Smooth muscle cell (in vitro differentiated cells): ENCODE results near the gene TTLL11. TPM values are rescaled to one million over a fixed set of nuclear protein-coding genes. Genes with fewer than 3 reads are reported as not detected.

Source experiments
- DNase-seq: peaks from one replicate; lab custom pipeline; 2025; ENCODE audit not compliant: unreplicated experiment; lab: John Stamatoyannopoulos, UW
- H2AFZ ChIP-seq: fragments of 200-600 bp; sonication (generic); 2 replicates; pipeline ENCODE4 v1.6.0; 2016; ENCODE audit warnings: antibody characterized with exemption, low read depth, mild to moderate bottlenecking
- H3F3A ChIP-seq: fragments of 200-600 bp; sonication (generic); 2 replicates; pipeline ENCODE4 v1.6.0; 2017; ENCODE audit warnings: antibody characterized with exemption, low read depth
- H3K27ac ChIP-seq: fragments of 200-600 bp; sonication (generic); 2 replicates; pipeline ENCODE4 v1.5.1; 2016; ENCODE audit warnings: low read depth, mild to moderate bottlenecking
- H3K27me3 ChIP-seq: fragments of 200-600 bp; sonication (generic); 2 replicates; pipeline ENCODE4 v1.6.1; 2016; ENCODE audit warnings: low read depth, mild to moderate bottlenecking
- H3K36me3 ChIP-seq: fragments of 200-600 bp; sonication (generic); 2 replicates; pipeline ENCODE4 v1.5.1; 2016; ENCODE audit warnings: low read depth
- H3K4me1 ChIP-seq: fragments of 200-600 bp; sonication (generic); 2 replicates; pipeline ENCODE4 v1.5.1; 2016; ENCODE audit warnings: low read depth
- H3K4me2 ChIP-seq: fragments of 200-600 bp; sonication (generic); 2 replicates; pipeline ENCODE4 v1.6.0; 2016; ENCODE audit warnings: mild to moderate bottlenecking
- H3K4me3 ChIP-seq: fragments of 200-600 bp; sonication (generic); 2 replicates; pipeline ENCODE4 v1.5.1; 2016; ENCODE audit warnings: mild to moderate bottlenecking
- H3K79me2 ChIP-seq: fragments of 200-600 bp; sonication (generic); 2 replicates; pipeline ENCODE4 v1.6.0; 2016; ENCODE audit warnings: low read depth, mild to moderate bottlenecking
- H3K9ac ChIP-seq: fragments of 200-600 bp; sonication (generic); 2 replicates; pipeline ENCODE4 v1.6.0; 2016; ENCODE audit warnings: low read depth
- H3K9me3 ChIP-seq: fragments of 200-600 bp; sonication (generic); replicated peaks from 2 replicates; pipeline ENCODE4 v1.5.1; 2016; ENCODE audit warnings: low read depth
- H4K20me1 ChIP-seq: fragments of 200-600 bp; sonication (generic); 2 replicates; pipeline ENCODE4 v1.6.0; 2016; ENCODE audit warnings: low read depth
- whole genome bisulfite sequencing: methylation state at CpG from one replicate; pipeline ENCODE4 v1.1.7; 2016; ENCODE audit warnings: low lambda C conversion rate; 5-methylcytosine and 5-hydroxymethylcytosine counted together
- polyA plus RNA-seq: library from polyadenylated mRNA; unstranded; fragments of >200 nt; fragmentation: Nextera tagmentation; extraction: Ambion mirVana; gene quantifications from 2 replicates; pipeline ENCODE4 v1.2.1, GENCODE V29; 2016
- total RNA-seq: library from RNA; depleted of rRNA; stranded (reverse); fragments of >200 nt; gene quantifications from 2 replicates; pipeline ENCODE4 v1.2.3, GENCODE V29; 2014
- TF ChIP-seq, protein P1 (sequence below): fragments of 200-600 bp; sonication (generic); IDR thresholded peaks from 2 replicates; pipeline ENCODE4 v1.5.1; 2017; ENCODE audit warnings: borderline replicate concordance, mild to moderate bottlenecking, antibody characterized with exemption; ENCODE audit not compliant: insufficient read depth, poor library complexity, severe bottlenecking

TTLL11 gene
- total and polyA plus RNA-seq, 2 experiments from 2014 or later = 2.6 to 3.7 TPM

DNA sequence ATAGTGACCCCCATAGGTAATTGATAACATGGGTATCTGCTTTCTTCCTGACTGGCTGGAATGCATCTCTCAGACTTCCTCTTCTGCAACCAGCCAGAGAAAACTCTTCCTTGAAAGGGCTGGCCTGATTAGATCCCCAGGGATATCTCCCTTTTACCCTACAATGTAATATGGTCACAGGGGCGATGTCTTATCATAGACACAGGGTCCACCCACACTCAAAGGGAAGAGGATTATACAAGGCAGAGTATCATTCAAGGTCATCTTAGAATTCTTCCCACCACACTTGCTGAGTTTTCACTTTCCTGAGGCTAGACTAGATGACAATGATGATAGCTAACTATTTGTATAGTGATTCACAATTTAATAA is 33.2 kb downstream of the TTLL11 start:
- no peaks in the 10 kb centered on the region for H3K4me1 ChIP-seq
- no peak overlapping the region for H3K9ac ChIP-seq
- no peak overlapping the region for H3K4me2 ChIP-seq
- TF ChIP-seq, protein P1, sequence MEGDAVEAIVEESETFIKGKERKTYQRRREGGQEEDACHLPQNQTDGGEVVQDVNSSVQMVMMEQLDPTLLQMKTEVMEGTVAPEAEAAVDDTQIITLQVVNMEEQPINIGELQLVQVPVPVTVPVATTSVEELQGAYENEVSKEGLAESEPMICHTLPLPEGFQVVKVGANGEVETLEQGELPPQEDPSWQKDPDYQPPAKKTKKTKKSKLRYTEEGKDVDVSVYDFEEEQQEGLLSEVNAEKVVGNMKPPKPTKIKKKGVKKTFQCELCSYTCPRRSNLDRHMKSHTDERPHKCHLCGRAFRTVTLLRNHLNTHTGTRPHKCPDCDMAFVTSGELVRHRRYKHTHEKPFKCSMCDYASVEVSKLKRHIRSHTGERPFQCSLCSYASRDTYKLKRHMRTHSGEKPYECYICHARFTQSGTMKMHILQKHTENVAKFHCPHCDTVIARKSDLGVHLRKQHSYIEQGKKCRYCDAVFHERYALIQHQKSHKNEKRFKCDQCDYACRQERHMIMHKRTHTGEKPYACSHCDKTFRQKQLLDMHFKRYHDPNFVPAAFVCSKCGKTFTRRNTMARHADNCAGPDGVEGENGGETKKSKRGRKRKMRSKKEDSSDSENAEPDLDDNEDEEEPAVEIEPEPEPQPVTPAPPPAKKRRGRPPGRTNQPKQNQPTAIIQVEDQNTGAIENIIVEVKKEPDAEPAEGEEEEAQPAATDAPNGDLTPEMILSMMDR = no peak
- no peaks in the 10 kb centered on the region for H3K9me3 ChIP-seq
- H3K27me3 ChIP-seq = no peaks in the 10 kb centered on the region
- H3K4me3 ChIP-seq = no peak overlapping the region
- H3K27ac ChIP-seq = no peak overlapping the region
- H3F3A ChIP-seq = no peaks in the 10 kb centered on the region
- peaks cover 43% of the 10 kb centered on the region for H4K20me1 ChIP-seq
- no peak for DNase-seq
- H3K36me3 ChIP-seq = no peaks in the 10 kb centered on the region
- no peaks in the 10 kb centered on the region for H3K79me2 ChIP-seq
- no peak overlapping the region for H2AFZ ChIP-seq
- 91% methylated on average over 1 of the region's 1 CpG for WGBS

DNA sequence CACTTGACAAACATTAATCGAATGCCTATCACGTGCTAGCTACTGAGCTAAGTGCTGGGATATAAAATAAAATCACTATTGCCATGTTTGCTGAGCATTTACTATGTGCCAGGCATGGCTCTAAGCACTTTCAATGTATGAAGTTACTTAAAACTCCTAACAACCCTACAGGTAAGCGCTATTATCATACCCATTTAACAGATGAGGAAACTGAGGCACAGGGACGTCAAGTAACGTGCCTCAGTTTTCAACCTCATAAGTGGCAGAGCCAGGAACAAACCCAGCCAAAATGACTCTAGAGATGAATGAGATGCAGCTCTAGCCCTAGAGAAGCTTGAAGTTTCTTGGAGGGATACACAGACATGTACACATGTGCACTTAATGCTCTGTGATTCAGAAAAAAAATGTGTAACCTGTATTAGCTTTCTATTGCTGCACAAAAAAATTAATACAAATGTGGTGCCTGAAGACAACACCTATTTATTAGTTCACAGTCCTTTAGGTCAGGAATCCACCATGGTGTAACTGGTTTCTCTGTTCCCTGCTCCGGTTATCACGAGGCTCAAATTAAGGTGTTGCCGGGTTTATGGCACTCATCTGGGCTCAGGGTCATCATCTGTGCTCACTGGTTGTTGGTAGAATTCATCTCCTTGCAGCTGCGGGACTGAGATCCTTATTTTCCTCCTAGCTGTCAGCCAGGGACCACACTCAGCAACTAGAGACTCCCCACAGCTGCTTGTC is 33.7 kb downstream of the TTLL11 start:
- H2AFZ ChIP-seq = no peak overlapping the region
- no peaks in the 10 kb centered on the region for H3K4me1 ChIP-seq
- H3K27me3 ChIP-seq = no peaks in the 10 kb centered on the region
- no peak overlapping the region for H3K27ac ChIP-seq
- no peak overlapping the region for H3K9ac ChIP-seq
- H3F3A ChIP-seq = no peaks in the 10 kb centered on the region
- no peak overlapping the region for H3K4me2 ChIP-seq
- no peaks in the 10 kb centered on the region for H3K79me2 ChIP-seq
- H3K9me3 ChIP-seq = no peaks in the 10 kb centered on the region
- no peak overlapping the region for H3K4me3 ChIP-seq
- no peak for DNase-seq
- no peaks in the 10 kb centered on the region for H3K36me3 ChIP-seq
- 89% methylated on average over 9 of the region's 9 CpGs for WGBS
- H4K20me1 ChIP-seq = peaks cover 45% of the 10 kb centered on the region
- TF ChIP-seq, protein P1 = no peak

GRCh38 chr9:122058709-122059108 is 34.4 kb downstream of the TTLL11 start:
- 91% methylated on average over 4 of the region's 4 CpGs for WGBS
- no peaks in the 10 kb centered on the region for H3K9me3 ChIP-seq
- H3K27ac ChIP-seq = no peak overlapping the region
- H4K20me1 ChIP-seq = peaks cover 42% of the 10 kb centered on the region
- DNase-seq = no peak
- no peaks in the 10 kb centered on the region for H3F3A ChIP-seq
- no peak overlapping the region for H3K9ac ChIP-seq
- no peaks in the 10 kb centered on the region for H3K79me2 ChIP-seq
- H3K36me3 ChIP-seq = no peaks in the 10 kb centered on the region
- no peak overlapping the region for H3K4me2 ChIP-seq
- H2AFZ ChIP-seq = no peak overlapping the region
- TF ChIP-seq, protein P1 = no peak
- H3K27me3 ChIP-seq = no peaks in the 10 kb centered on the region
- no peaks in the 10 kb centered on the region for H3K4me1 ChIP-seq
- no peak overlapping the region for H3K4me3 ChIP-seq

- no peak for DNase-seq
- TF ChIP-seq, protein P1 = no peak
- Histone ChIP-seq H3K4me1 (no peaks in the 10 kb centered on the region), H3K36me3 (no peaks in the 10 kb centered on the region), H3F3A (no peaks in the 10 kb centered on the region), H2AFZ (no peak overlapping the region), H4K20me1 (peaks cover 44% of the 10 kb centered on the region), H3K4me3 (no peak overlapping the region), H3K79me2 (no peaks in the 10 kb centered on the region), H3K9me3 (no peaks in the 10 kb centered on the region), H3K4me2 (no peak overlapping the region), H3K27me3 (no peaks in the 10 kb centered on the region), H3K27ac (no peak overlapping the region), H3K9ac (no peak overlapping the region)
- 68% methylated on average over 4 of the region's 4 CpGs for WGBS
Observed at GRCh38 chr9:122058051-122058450, 35.1 kb downstream of the TTLL11 start.
